Measurements from ENCODE around the gene FOXD2.

DNA sequence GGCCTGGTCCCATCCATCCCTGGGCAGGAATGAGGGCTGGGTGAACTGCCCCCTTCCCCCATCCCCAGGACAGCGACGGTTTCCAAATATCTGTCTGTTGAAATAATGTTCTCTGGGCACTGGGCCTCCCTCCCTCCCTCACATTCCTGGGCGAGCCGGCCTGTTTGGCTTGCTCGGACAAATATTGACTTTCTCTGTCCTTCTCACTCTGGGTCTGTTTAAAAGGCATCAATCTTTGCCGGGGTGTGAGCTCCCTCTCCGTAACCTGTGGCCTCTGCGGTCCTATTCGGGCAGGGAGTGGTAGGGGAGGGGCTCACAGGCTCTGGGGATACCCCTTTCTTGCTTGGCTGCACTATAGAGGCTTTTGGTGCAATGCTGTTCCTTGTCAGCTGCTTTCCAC is 40.2 kb downstream of the FOXD2 start:
- TF ChIP-seq, protein P1, sequence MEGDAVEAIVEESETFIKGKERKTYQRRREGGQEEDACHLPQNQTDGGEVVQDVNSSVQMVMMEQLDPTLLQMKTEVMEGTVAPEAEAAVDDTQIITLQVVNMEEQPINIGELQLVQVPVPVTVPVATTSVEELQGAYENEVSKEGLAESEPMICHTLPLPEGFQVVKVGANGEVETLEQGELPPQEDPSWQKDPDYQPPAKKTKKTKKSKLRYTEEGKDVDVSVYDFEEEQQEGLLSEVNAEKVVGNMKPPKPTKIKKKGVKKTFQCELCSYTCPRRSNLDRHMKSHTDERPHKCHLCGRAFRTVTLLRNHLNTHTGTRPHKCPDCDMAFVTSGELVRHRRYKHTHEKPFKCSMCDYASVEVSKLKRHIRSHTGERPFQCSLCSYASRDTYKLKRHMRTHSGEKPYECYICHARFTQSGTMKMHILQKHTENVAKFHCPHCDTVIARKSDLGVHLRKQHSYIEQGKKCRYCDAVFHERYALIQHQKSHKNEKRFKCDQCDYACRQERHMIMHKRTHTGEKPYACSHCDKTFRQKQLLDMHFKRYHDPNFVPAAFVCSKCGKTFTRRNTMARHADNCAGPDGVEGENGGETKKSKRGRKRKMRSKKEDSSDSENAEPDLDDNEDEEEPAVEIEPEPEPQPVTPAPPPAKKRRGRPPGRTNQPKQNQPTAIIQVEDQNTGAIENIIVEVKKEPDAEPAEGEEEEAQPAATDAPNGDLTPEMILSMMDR (IDR thresholded peaks at IDR 0.05; ENCODE audit: low read length) = no peak
- no peak for TF ChIP-seq EZH2 (IDR thresholded peaks at IDR 0.05; ENCODE audit: borderline replicate concordance, low read length)
